Tibial artery (tissue), 4 donors: Measurements from ENCODE around the gene MBOAT2.

Experiments used
- DNase-seq, 2 donors: peaks; one replicate each; pipeline ENCODE4 v3.0.0-alpha.2; 2019
- H3K27ac ChIP-seq, 2 donors: fragments of 200-600 bp; sonication (generic) in 1 of 2; 1 replicate in 1 of 2; 2 replicates in 1 of 2; pipeline ENCODE4 v1.5.1; 2018 to 2019; ENCODE audit warnings: mild to moderate bottlenecking in 1 of 2
- H3K27me3 ChIP-seq, 2 donors: fragments of 200-600 bp; sonication (generic) in 1 of 2; one replicate each; pipeline versions ENCODE4 v1.5.1 to v1.6.0; 2016 to 2019
- H3K36me3 ChIP-seq, 3 donors: fragments of 200-600 bp; sonication (generic) in 2 of 3; one replicate each; pipeline ENCODE4 v1.5.1; 2016 to 2019; ENCODE audit warnings: mild to moderate bottlenecking in 2 of 3
- H3K4me1 ChIP-seq, 4 donors: fragments of 200-600 bp; sonication (generic) in 2 of 4; 1 replicate in 3 of 4; 2 replicates in 1 of 4; pipeline ENCODE4 v1.5.1; 2016 to 2019
- H3K4me3 ChIP-seq, 2 donors: fragments of 200-600 bp; sonication (generic) in 1 of 2; 1 replicate in 1 of 2; 2 replicates in 1 of 2; pipeline ENCODE4 v1.5.1; 2018 to 2019; ENCODE audit warnings: mild to moderate bottlenecking in 2 of 2
- H3K9me3 ChIP-seq, 3 donors: fragments of 200-600 bp; sonication (generic) in 1 of 3; one replicate each; pipeline ENCODE4 v1.5.1; 2016 to 2019
- intact Hi-C: fragments of 100-400 bp; cut with DNase I; formaldehyde crosslinking; loops from one replicate; pipeline ENCODE4 v1.15.0; 2023; ENCODE audit warnings: low total_unique reads
- TF ChIP-seq, protein P1 (sequence below), 2 experiments: fragments of 200-600 bp in 1 of 2; fragments of 450-650 bp in 1 of 2; IDR thresholded peaks; one replicate each; pipeline ENCODE4 v1.5.1; 2017 to 2019; ENCODE audit warnings: antibody characterized with exemption in 2 of 2, mild to moderate bottlenecking in 1 of 2, moderate library complexity in 1 of 2

The MBOAT2 gene

GRCh38 chr2:8893978-8894820 is 109.3 kb downstream of the MBOAT2 start:
- TF ChIP-seq, protein P1, sequence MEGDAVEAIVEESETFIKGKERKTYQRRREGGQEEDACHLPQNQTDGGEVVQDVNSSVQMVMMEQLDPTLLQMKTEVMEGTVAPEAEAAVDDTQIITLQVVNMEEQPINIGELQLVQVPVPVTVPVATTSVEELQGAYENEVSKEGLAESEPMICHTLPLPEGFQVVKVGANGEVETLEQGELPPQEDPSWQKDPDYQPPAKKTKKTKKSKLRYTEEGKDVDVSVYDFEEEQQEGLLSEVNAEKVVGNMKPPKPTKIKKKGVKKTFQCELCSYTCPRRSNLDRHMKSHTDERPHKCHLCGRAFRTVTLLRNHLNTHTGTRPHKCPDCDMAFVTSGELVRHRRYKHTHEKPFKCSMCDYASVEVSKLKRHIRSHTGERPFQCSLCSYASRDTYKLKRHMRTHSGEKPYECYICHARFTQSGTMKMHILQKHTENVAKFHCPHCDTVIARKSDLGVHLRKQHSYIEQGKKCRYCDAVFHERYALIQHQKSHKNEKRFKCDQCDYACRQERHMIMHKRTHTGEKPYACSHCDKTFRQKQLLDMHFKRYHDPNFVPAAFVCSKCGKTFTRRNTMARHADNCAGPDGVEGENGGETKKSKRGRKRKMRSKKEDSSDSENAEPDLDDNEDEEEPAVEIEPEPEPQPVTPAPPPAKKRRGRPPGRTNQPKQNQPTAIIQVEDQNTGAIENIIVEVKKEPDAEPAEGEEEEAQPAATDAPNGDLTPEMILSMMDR (IDR thresholded peaks at IDR 0.05), result no peak
- Histone ChIP-seq H3K4me3 (no peak overlapping the region), H3K36me3 (peaks cover 13 to 16% (median 14%) of the 10 kb centered on the region in 3 donors), H3K27ac (no peak overlapping the region), H3K9me3 (peaks cover 0 to 6% (median 0%) of the 10 kb centered on the region in 3 donors), H3K4me1 (no peaks in the 10 kb centered on the region), H3K27me3 (no peaks in the 10 kb centered on the region)
- no peak for DNase-seq
- intact Hi-C loops, result no loop called here

DNA sequence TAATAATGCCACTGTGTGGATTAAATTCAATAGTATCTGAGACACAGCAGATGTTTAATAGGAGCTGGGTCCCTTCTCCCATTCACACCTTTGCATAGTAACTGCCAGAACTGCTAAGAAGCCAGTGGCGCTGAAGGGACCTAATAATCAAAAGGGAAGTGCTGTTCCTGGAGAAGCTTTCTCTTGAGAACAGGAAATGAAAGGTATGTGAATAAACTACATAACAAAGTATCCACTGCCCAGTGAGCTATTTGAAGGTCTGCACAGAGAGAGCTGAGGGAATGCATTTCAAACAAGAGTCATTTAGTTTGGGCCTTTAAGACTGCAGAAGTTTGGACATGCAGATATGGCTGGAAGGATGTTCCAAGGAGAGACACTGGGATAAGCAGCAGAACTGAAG is 110.0 kb downstream of the MBOAT2 start:
- intact Hi-C loops, result no loop called here

DNA sequence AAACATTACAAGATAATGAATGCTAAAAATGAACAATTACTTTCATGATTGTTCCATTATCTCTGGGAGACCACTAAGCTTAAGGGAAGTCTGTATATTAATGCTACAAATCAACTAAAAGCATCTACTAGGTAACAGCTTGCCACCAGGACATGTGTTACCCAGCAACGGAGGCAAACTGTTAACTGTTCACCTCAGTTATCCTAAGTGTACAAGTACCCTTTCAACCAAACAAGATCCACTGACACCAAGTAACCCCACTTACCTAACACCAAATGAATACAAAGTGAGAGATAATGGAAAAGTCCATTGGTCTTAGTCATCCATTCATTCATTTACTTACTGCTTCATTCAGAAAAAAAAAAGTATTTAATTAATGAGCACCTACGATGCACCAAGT is 111.4 kb downstream of the MBOAT2 start:
- Histone ChIP-seq H3K27ac (no peak overlapping the region), H3K4me1 (no peaks in the 10 kb centered on the region), H3K36me3 (peaks cover 12 to 16% (median 14%) of the 10 kb centered on the region in 3 donors), H3K9me3 (peaks cover 0 to 6% (median 0%) of the 10 kb centered on the region in 3 donors), H3K27me3 (no peaks in the 10 kb centered on the region), H3K4me3 (no peak overlapping the region)
- TF ChIP-seq, protein P1 (IDR thresholded peaks at IDR 0.05), result no peak
- no peak for DNase-seq
- intact Hi-C loops, result no loop called here

More for the DNA sequence above, 110.0 kb downstream of the MBOAT2 start:
- TF ChIP-seq, protein P1 (IDR thresholded peaks at IDR 0.05), result no peak
- no peaks in the 10 kb centered on the region for H3K27me3 ChIP-seq
- H3K9me3 ChIP-seq, result peaks cover 0 to 6% (median 0%) of the 10 kb centered on the region in 3 donors
- H3K27ac ChIP-seq, result no peak overlapping the region
- H3K4me3 ChIP-seq, result no peak overlapping the region
- H3K4me1 ChIP-seq, result no peaks in the 10 kb centered on the region
- H3K36me3 ChIP-seq, result peaks cover 12 to 16% (median 14%) of the 10 kb centered on the region in 3 donors
- no peak for DNase-seq

DNA sequence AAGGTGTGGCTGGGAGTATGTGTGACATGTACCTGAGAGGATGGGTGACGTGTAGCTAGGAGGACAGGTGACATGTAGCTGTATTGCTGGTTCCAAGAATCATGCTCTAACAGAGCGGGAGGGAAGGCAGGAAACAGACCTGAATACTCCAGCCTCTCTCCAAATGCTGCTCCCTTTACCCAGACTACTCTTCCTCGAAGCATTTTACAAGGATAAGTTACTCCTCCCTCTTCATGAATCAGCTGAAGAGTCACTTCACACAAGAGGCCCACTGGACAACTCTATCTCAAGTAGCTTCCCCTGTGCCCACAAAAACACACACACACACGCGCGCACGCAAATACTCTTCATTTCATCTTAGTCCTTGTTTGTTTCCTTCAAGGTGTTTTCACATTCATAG is 113.5 kb downstream of the MBOAT2 start:
- no peaks in the 10 kb centered on the region for H3K4me1 ChIP-seq
- no peak overlapping the region for H3K4me3 ChIP-seq
- peaks cover 4 to 6% (median 5%) of the 10 kb centered on the region in 3 donors for H3K36me3 ChIP-seq
- no peak for DNase-seq
- intact Hi-C loops, result no loop called here
- H3K27ac ChIP-seq, result no peak overlapping the region
- no peaks in the 10 kb centered on the region for H3K9me3 ChIP-seq
- no peaks in the 10 kb centered on the region for H3K27me3 ChIP-seq
- TF ChIP-seq, protein P1 (IDR thresholded peaks at IDR 0.05), result no peak

DNA sequence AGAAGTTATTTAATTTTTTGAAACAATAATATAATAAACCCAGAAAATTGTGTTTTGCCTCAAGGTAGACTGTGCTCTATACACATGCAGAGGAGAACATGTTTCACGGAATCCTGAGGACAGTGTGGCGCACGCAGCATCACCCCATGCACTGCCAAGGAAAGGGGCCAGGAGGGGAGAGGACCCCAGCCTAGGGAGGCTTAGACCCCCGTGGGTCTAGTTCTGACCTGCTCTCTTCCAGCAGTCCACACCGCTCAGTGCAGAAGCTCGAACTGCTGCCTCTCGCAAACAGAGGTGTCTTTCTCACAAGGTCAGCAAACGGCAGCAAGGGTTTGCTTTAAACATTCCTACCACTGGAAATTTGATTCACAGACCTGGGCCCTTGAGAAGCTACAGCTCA is 114.5 kb downstream of the MBOAT2 start:
- Histone ChIP-seq H3K9me3 (no peaks in the 10 kb centered on the region), H3K27ac (no peak overlapping the region), H3K27me3 (no peaks in the 10 kb centered on the region), H3K36me3 (no peaks in the 10 kb centered on the region), H3K4me1 (no peaks in the 10 kb centered on the region), H3K4me3 (no peak overlapping the region)
- TF ChIP-seq, protein P1 (IDR thresholded peaks at IDR 0.05), result no peak
- intact Hi-C loops, result no loop called here
- no peak for DNase-seq
